ENCODE data around the gene PNMT.

PNMT gene

DNA sequence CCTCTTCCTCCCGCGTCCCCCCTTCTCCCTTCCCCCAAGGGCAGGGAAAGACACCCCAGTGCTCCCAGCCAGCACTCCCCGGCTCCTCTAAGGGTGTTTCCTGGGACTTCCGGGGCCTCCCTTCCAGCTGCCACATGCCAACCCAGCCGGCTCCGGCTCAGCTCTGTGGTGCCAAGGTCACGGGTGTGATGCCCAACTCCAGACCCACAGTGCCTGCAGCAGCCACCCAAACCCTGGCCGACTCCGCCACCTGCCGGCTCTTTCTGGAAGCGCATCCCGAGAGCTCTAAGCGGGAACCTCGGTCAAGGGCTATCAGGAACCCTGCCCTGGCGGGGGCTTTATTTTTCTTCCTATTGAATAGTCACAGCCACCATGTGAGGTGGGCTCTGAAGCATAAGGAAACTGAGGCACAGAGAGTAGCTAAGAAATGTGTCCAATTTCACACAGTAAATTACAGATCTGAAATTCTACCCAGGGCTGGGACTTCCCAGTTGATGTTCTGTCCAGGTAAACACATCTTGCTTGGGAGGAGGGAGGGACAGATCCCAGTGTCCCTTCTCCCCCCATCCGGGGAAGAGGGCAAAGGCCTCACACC, 44.8 kb upstream of the PNMT start (continued):
- TF ChIP-seq GLI2 (tag by site-specific recombination; IDR thresholded peaks at IDR 0.05; ENCODE audit: borderline replicate concordance, low read depth) (no peak), ZNF10 (tag by site-specific recombination; IDR thresholded peaks at IDR 0.05) (no peak), ZNF558 (tag by site-specific recombination; IDR thresholded peaks at IDR 0.05) (no peak), ZBTB6 (tag by site-specific recombination; IDR thresholded peaks at IDR 0.05) (no peak), ZNF174 (tag by site-specific recombination; IDR thresholded peaks at IDR 0.05) (no peak), ZNF530 (tag by site-specific recombination; IDR thresholded peaks at IDR 0.05; ENCODE audit: low read depth) (no peak), ZNF114 (tag by site-specific recombination; IDR thresholded peaks at IDR 0.05) (no peak), FEZF1 (tag by site-specific recombination; IDR thresholded peaks at IDR 0.05) (no peak), ZNF302 (tag by site-specific recombination; IDR thresholded peaks at IDR 0.05; ENCODE audit: low read depth) (no peak), ZNF37A (tag by site-specific recombination; IDR thresholded peaks at IDR 0.05) (no peak), TCF7L2 (IDR thresholded peaks at IDR 0.05; ENCODE audit: borderline replicate concordance, low read depth, low read length) (no peak), MEIS1 (CRISPR knock-in tag; IDR thresholded peaks at IDR 0.05; ENCODE audit: borderline replicate concordance) (no peak), ZFHX2 (tag by site-specific recombination; conservative IDR thresholded peaks at IDR 0.05) (no peak), ZBTB7A (tag by site-specific recombination; IDR thresholded peaks at IDR 0.05; ENCODE audit: low read depth) (no peak), ZNF112 (tag by site-specific recombination; IDR thresholded peaks at IDR 0.05) (no peak), ZNF175 (tag by site-specific recombination; IDR thresholded peaks at IDR 0.05) (no peak), ZNF26 (tag by site-specific recombination; IDR thresholded peaks at IDR 0.05) (no peak), ZNF146 (tag by site-specific recombination; IDR thresholded peaks at IDR 0.05) (no peak), ZNF664 (tag by site-specific recombination; IDR thresholded peaks at IDR 0.05) (no peak), ZNF335 (tag by site-specific recombination; conservative IDR thresholded peaks at IDR 0.05) (0 out of 2 replicates have a peak, but pooled peaks have one; percentile 5), ZNF600 (tag by site-specific recombination; IDR thresholded peaks at IDR 0.05) (peak; percentile 85), YY2 (tag by site-specific recombination; IDR thresholded peaks at IDR 0.05) (no peak)
- TF ChIP-seq, protein P1, sequence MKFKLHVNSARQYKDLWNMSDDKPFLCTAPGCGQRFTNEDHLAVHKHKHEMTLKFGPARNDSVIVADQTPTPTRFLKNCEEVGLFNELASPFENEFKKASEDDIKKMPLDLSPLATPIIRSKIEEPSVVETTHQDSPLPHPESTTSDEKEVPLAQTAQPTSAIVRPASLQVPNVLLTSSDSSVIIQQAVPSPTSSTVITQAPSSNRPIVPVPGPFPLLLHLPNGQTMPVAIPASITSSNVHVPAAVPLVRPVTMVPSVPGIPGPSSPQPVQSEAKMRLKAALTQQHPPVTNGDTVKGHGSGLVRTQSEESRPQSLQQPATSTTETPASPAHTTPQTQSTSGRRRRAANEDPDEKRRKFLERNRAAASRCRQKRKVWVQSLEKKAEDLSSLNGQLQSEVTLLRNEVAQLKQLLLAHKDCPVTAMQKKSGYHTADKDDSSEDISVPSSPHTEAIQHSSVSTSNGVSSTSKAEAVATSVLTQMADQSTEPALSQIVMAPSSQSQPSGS (tag by site-specific recombination; IDR thresholded peaks at IDR 0.05; ENCODE audit: low read depth) = no peak
- TF ChIP-seq, protein P2, sequence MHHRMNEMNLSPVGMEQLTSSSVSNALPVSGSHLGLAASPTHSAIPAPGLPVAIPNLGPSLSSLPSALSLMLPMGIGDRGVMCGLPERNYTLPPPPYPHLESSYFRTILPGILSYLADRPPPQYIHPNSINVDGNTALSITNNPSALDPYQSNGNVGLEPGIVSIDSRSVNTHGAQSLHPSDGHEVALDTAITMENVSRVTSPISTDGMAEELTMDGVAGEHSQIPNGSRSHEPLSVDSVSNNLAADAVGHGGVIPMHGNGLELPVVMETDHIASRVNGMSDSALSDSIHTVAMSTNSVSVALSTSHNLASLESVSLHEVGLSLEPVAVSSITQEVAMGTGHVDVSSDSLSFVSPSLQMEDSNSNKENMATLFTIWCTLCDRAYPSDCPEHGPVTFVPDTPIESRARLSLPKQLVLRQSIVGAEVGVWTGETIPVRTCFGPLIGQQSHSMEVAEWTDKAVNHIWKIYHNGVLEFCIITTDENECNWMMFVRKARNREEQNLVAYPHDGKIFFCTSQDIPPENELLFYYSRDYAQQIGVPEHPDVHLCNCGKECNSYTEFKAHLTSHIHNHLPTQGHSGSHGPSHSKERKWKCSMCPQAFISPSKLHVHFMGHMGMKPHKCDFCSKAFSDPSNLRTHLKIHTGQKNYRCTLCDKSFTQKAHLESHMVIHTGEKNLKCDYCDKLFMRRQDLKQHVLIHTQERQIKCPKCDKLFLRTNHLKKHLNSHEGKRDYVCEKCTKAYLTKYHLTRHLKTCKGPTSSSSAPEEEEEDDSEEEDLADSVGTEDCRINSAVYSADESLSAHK (tag by site-specific recombination; IDR thresholded peaks at IDR 0.05) = no peak
- TF ChIP-seq, protein P3, sequence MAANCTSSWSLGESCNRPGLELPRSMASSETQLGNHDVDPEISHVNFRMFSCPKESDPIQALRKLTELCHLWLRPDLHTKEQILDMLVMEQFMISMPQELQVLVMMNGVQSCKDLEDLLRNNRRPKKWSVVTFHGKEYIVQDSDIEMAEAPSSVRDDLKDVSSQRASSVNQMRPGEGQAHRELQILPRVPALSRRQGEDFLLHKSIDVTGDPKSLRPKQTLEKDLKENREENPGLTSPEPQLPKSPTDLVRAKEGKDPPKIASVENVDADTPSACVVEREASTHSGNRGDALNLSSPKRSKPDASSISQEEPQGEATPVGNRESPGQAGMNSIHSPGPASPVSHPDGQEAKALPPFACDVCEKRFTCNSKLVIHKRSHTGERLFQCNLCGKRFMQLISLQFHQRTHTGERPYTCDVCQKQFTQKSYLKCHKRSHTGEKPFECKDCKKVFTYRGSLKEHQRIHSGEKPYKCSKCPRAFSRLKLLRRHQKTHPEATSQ (tag by site-specific recombination; IDR thresholded peaks at IDR 0.05) = no peak
- TF ChIP-seq, protein P4, sequence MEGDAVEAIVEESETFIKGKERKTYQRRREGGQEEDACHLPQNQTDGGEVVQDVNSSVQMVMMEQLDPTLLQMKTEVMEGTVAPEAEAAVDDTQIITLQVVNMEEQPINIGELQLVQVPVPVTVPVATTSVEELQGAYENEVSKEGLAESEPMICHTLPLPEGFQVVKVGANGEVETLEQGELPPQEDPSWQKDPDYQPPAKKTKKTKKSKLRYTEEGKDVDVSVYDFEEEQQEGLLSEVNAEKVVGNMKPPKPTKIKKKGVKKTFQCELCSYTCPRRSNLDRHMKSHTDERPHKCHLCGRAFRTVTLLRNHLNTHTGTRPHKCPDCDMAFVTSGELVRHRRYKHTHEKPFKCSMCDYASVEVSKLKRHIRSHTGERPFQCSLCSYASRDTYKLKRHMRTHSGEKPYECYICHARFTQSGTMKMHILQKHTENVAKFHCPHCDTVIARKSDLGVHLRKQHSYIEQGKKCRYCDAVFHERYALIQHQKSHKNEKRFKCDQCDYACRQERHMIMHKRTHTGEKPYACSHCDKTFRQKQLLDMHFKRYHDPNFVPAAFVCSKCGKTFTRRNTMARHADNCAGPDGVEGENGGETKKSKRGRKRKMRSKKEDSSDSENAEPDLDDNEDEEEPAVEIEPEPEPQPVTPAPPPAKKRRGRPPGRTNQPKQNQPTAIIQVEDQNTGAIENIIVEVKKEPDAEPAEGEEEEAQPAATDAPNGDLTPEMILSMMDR (tag by site-specific recombination; IDR thresholded peaks at IDR 0.05) = peak; percentile 73
- TF ChIP-seq, protein P5, sequence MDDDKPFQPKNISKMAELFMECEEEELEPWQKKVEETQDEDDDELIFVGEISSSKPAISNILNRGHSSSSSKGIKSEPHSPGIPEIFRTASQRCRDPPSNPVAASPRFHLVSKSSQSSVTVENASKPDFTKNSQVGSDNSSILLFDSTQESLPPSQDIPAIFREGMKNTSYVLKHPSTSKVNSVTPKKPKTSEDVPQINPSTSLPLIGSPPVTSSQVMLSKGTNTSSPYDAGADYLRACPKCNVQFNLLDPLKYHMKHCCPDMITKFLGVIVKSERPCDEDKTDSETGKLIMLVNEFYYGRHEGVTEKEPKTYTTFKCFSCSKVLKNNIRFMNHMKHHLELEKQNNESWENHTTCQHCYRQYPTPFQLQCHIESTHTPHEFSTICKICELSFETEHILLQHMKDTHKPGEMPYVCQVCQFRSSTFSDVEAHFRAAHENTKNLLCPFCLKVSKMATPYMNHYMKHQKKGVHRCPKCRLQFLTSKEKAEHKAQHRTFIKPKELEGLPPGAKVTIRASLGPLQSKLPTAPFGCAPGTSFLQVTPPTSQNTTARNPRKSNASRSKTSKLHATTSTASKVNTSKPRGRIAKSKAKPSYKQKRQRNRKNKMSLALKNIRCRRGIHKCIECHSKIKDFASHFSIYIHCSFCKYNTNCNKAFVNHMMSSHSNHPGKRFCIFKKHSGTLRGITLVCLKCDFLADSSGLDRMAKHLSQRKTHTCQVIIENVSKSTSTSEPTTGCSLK (tag by site-specific recombination; IDR thresholded peaks at IDR 0.05) = no peak
